GM10266 (cell line): ENCODE results near the gene SOX13.

Experiments
- DNase-seq: peaks from one replicate; pipeline ENCODE4 v3.0.0; 2012; ENCODE audit errors: extremely low spot score
- CTCF ChIP-seq: IDR thresholded peaks from 2 replicates; pipeline ENCODE4 v1.5.1; 2012; ENCODE audit warnings: mild to moderate bottlenecking, low read depth; ENCODE audit not compliant: control insufficient read depth, insufficient read depth; ENCODE audit errors: missing control alignments

SOX13 gene

DNA sequence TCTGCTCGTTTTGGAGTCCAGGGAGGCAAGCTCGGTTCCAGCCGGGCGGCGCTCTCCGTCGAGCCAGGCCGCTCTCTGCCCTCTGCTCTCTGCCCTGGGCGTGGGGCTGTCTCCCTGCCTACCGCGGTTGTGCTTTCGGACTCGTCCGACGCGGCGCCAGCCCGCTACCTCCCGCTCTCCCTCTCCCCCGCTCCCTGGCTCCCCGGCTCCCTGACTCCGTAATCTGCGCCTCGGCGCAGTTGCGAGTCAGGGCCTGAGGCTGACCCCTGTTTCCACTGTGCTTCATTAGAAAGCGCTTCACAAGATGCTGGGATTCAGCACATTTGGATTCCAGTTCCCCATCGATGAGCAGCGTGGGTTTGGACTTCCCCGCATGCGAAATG lies 2.2 kb downstream of the SOX13 start:
- TF ChIP-seq CTCF = no peak
- DNase-seq = no peak

DNA sequence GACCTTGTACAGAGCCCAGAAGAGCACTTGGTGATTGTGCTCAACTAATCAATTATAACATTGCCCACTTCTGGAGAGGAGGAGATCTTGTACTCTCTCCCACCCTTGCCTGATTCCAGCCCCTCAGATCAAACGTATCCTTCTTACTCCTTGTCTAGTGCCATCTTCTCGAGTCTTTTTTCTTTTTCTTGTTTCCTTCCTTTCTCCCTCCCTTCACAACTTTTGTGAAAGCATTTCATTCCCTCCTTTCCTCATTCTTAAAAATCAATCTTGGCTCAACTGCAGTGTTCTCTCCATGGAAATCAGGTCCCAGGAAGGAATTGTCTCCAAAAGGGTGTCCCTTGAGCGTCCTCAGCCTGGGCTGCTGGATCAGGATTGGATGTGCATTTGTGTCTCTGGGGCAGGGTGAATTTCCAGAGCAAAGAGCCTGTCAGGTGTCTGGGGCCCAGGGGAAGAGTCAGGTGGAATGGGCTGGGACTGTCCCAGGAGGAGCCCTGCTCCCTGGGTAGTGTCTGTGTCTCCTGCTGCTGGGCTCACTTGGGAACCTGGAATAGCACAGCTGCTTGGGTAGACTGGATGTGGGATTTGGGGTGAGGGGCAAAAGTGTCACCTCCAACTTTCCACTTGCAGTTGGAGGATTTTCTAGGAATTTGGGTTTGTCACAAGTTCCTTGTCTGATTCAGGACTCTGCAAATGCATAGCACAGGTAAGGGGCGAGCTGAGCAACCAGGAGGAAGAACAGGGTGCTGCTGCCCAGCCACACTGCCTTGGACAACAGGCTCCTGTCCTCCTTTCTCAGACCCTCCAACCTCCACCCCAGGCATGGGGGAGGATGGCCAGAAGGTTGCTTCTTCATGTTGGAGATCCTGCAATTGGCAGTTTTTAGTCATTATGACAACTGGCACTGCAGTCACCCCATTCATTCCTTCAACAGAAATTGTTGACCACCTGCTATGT lies 3.3 kb downstream of the SOX13 start:
- DNase-seq = no peak

GRCh38 chr1:204076891-204077290 lies 4.0 kb downstream of the SOX13 start:
- DNase-seq = no peak
- no peak for TF ChIP-seq CTCF

More for the DNA sequence above, 3.3 kb downstream of the SOX13 start:
- no peak for TF ChIP-seq CTCF

DNA sequence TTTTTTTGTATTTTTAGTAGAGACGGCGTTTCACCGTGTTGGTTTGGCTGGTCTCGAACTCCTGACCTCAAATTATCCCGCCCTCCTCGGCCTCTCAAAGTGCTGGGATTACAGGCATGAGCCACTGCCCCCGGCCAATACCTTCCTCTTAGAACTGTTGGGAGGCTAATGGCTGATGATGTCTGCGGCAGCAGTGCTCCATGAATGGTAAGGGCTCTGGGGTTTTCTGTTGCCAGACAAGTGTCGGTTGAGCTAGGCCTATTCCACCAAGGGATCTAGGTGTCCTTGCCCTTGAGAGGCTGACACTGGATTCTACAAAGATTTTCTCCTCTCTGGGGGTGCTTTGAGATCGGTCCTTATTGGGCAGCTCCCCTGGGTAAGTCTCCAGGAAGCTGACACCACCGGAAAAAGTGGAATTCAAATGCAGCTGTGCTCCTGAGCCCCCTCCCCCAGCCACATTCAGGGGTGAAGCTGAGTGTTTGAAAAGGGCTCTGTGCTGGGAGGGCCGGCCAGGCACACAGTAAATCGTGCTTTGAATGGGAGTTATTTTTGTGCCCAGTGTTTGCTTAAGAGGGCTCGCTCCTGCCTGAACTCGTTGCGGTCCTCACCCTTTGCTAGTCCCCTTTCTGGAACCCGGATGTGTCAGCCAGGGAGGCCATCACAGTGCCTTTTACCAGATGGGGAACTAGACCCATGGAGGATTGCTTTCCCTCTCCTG lies 5.2 kb downstream of the SOX13 start:
- no peak for DNase-seq
- no peak for TF ChIP-seq CTCF

GRCh38 chr1:204079608-204079999 lies 6.7 kb downstream of the SOX13 start:
- TF ChIP-seq CTCF = no peak
- no peak for DNase-seq

- no peak for TF ChIP-seq CTCF
Observed at GRCh38 chr1:204080163-204080903, 7.4 kb downstream of the SOX13 start.

More at GRCh38 chr1:204080163-204080903, 7.4 kb downstream of the SOX13 start:
- DNase-seq = no peak
